HL-60 (cell line): ENCODE results near the gene PRSS16.

ENCODE experiments used
- DNase-seq, 2 experiments: peaks; one replicate each; pipeline ENCODE4 v3.0.0-alpha.2; 2010 to 2020; ENCODE audit warnings: low read depth in 1 of 2, low spot score in 1 of 2
- H3K27ac ChIP-seq: fragments of 250-450 bp; sonication (Bioruptor Pico); replicated peaks from 2 replicates; pipeline ENCODE4 v1.5.1; 2020; ENCODE audit warnings: mild to moderate bottlenecking, moderate library complexity
- H3K27me3 ChIP-seq: fragments of 250-450 bp; sonication (Bioruptor Pico); 2 replicates; pipeline ENCODE4 v1.5.1; 2021; ENCODE audit warnings: mild to moderate bottlenecking, moderate library complexity; ENCODE audit not compliant: insufficient read depth, poor library complexity, severe bottlenecking
- H3K4me3 ChIP-seq: replicated peaks from 2 replicates; pipeline ENCODE4 v1.5.1; 2011; ENCODE audit warnings: mild to moderate bottlenecking, control low read depth, low read length; ENCODE audit not compliant: insufficient read depth
- GABPA ChIP-seq: IDR thresholded peaks from 2 replicates; pipeline ENCODE4 v1.6.1; 2012; ENCODE audit warnings: low read depth
- POLR2AphosphoS5 ChIP-seq: IDR thresholded peaks from 2 replicates; pipeline ENCODE4 v1.6.1; 2012; ENCODE audit warnings: low read depth
- SPI1 ChIP-seq: IDR thresholded peaks from 2 replicates; pipeline ENCODE4 v1.6.1; 2012; ENCODE audit warnings: low read depth, mild to moderate bottlenecking, borderline replicate concordance
- long read RNA-seq: library from polyadenylated mRNA; unstranded; transcript quantifications from one replicate; pipeline ENCODE4 v2.0.0, GENCODE V29; 2020
- TF ChIP-seq, protein P1 (sequence below): IDR thresholded peaks from one replicate; pipeline ENCODE4 v1.5.1; 2011; ENCODE audit warnings: low read length, control low read depth, inconsistent platforms; ENCODE audit not compliant: insufficient read depth
- TF ChIP-seq, protein P2 (sequence below): IDR thresholded peaks from 2 replicates; pipeline ENCODE4 v1.6.1; 2012; ENCODE audit warnings: low read depth; ENCODE audit not compliant: insufficient replicate concordance

Gene PRSS16, protein sequence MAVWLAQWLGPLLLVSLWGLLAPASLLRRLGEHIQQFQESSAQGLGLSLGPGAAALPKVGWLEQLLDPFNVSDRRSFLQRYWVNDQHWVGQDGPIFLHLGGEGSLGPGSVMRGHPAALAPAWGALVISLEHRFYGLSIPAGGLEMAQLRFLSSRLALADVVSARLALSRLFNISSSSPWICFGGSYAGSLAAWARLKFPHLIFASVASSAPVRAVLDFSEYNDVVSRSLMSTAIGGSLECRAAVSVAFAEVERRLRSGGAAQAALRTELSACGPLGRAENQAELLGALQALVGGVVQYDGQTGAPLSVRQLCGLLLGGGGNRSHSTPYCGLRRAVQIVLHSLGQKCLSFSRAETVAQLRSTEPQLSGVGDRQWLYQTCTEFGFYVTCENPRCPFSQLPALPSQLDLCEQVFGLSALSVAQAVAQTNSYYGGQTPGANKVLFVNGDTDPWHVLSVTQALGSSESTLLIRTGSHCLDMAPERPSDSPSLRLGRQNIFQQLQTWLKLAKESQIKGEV
- long read RNA-seq: 0 reads

DNA sequence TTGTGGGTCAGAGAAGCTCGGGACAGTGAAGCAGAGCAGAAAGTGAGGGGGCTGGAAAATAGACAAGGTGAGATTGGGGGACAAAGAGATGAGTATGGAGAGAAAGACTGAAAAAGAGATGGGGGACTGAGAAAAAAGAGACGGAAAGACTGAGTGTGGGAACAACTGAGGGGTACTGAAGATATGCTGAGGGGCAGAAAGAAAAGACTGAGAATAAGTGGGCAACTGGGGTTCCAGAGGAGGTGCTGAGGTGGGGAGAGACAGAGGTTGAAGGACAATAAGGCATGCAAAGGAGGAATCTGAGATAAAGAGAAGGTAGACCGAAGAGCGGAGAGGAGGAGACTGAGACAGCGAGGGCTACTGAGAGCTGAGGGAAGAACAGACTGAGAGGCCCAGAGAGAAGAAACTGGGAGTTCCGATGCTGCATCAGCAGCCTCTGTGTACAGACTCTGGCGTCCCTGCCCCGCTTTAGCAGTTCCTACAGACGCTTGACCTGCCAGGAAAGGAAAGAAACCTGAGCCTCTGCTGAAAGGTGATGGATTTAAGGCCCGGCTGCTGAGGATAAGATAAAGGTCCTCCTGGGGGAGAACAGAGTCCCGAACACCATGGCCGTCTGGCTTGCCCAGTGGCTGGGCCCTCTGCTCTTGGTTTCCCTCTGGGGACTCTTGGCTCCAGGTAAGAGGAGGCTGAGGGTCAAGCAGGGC, at the start of gene PRSS16:
TSS of gene PRSS16 (plus strand) at position 569 of the 704 bp plus-strand sequence. CDS start at position 606, 37 bp downstream.
- no peak within 1 kb of the TSS for H3K4me3 ChIP-seq
- no peak for DNase-seq
- no peaks in the 10 kb centered on the region for H3K27me3 ChIP-seq
- TF ChIP-seq POLR2AphosphoS5 (no peak), SPI1 (no peak), GABPA (no peak)
- TF ChIP-seq, protein P1, sequence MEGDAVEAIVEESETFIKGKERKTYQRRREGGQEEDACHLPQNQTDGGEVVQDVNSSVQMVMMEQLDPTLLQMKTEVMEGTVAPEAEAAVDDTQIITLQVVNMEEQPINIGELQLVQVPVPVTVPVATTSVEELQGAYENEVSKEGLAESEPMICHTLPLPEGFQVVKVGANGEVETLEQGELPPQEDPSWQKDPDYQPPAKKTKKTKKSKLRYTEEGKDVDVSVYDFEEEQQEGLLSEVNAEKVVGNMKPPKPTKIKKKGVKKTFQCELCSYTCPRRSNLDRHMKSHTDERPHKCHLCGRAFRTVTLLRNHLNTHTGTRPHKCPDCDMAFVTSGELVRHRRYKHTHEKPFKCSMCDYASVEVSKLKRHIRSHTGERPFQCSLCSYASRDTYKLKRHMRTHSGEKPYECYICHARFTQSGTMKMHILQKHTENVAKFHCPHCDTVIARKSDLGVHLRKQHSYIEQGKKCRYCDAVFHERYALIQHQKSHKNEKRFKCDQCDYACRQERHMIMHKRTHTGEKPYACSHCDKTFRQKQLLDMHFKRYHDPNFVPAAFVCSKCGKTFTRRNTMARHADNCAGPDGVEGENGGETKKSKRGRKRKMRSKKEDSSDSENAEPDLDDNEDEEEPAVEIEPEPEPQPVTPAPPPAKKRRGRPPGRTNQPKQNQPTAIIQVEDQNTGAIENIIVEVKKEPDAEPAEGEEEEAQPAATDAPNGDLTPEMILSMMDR: no peak
- TF ChIP-seq, protein P2, sequence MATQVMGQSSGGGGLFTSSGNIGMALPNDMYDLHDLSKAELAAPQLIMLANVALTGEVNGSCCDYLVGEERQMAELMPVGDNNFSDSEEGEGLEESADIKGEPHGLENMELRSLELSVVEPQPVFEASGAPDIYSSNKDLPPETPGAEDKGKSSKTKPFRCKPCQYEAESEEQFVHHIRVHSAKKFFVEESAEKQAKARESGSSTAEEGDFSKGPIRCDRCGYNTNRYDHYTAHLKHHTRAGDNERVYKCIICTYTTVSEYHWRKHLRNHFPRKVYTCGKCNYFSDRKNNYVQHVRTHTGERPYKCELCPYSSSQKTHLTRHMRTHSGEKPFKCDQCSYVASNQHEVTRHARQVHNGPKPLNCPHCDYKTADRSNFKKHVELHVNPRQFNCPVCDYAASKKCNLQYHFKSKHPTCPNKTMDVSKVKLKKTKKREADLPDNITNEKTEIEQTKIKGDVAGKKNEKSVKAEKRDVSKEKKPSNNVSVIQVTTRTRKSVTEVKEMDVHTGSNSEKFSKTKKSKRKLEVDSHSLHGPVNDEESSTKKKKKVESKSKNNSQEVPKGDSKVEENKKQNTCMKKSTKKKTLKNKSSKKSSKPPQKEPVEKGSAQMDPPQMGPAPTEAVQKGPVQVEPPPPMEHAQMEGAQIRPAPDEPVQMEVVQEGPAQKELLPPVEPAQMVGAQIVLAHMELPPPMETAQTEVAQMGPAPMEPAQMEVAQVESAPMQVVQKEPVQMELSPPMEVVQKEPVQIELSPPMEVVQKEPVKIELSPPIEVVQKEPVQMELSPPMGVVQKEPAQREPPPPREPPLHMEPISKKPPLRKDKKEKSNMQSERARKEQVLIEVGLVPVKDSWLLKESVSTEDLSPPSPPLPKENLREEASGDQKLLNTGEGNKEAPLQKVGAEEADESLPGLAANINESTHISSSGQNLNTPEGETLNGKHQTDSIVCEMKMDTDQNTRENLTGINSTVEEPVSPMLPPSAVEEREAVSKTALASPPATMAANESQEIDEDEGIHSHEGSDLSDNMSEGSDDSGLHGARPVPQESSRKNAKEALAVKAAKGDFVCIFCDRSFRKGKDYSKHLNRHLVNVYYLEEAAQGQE: no peak
- no peak within 1 kb of the TSS for H3K27ac ChIP-seq

DNA sequence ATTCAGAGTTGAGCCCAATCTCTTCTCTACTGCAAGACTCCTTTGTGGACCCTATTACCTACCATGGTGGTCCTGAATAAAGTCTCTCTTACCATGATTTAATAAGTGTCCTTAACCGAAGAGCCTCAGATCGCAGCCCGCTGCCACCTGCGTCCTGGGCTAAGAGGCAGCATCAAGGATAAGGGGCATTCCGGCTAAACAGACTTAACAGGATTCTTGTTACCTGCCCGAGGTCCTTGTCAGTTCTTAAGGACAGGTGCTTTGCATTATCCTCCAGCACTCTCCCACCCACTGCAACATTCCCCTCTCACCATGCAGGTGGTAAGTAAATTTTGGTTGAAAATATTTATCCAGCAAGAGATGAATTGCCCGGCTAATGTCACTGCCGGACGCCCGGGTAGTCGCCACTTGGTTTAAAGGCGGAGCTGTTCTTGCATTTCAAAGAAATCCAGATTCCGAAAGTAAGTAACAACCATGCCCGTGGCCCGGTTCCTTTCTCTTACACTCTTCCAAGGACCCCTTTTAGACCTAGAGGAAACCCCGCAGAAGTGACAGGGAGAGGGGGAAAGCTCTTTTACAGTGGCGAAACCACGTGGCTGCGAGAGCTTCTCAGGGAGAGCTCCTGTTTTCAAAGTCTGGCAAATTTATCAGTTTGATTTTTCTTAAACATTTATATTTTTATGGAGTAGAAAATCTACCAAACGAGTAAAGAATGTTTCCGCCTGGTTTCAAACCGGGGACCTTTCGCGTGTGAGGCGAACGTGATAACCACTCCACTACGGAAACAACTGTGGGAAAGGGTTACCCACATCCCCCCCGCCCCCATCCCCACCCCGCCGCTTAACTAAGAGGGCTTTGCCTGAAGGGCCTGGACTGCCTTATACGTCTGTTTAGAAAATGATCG, 41.9 kb upstream of the PRSS16 start:
- H3K27ac ChIP-seq: no peak overlapping the region
- no peaks in the 10 kb centered on the region for H3K27me3 ChIP-seq
- TF ChIP-seq, protein P1: no peak
- no peak for TF ChIP-seq POLR2AphosphoS5
- TF ChIP-seq GABPA: no peak
- TF ChIP-seq SPI1: no peak
- TF ChIP-seq, protein P2: no peak
- DNase-seq: no peak
- no peak overlapping the region for H3K4me3 ChIP-seq

DNA sequence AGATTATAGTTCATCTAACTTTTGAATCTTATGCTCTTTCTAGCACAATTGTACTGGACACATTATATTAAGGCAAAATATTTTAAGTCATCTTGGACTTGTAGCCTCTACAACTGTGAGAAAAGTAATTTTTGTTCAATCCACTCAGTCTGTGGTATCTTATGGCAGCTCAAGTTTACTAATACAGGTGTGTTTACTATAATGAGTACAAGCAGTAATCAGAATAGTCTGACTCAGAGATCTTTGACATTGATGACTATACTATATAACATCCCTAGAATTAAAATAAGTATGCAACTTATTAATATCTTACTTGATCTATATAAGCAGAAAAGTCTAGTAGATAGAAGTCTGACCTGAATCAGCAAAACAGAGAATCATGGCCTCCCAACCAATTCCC, 40.7 kb upstream of the PRSS16 start:
- DNase-seq: no peak
- Histone ChIP-seq H3K4me3 (no peak overlapping the region), H3K27me3 (no peaks in the 10 kb centered on the region)

More for the DNA sequence above, 40.7 kb upstream of the PRSS16 start:
- TF ChIP-seq GABPA (no peak), SPI1 (no peak), POLR2AphosphoS5 (no peak)
- TF ChIP-seq, protein P1: no peak
- TF ChIP-seq, protein P2: no peak
- no peak overlapping the region for H3K27ac ChIP-seq
